ENCODE results near the gene FARSA.

FARSA gene

DNA sequence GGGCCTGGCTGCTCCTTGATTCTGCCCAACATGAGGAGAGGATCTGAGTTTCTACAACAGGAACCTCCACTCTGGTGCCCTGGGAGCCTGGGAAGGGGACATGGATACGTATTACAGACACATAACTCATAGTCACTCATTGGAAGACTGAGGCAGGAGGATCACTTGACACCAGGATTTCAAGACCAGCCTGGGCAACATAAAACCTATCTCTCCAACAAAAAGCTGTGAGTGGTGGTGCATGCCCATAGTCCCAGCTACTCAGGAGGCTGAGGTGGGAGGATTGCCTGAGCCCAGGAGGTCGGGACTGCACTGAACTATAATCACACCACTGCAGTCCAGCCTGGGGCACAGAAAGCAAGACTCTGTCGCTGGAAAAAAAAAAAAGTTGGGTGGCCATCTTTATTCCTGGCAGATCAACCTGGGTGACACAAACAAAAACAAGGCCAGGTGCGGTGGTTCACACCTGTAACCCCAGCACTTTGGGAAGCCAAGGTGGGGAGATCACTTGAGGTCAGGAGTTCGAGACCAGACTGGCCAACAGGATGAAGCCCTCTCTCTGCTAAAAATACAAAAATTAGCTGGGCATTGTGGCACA is 45.4 kb downstream of the FARSA start:
- DNase-seq: no peak

DNA sequence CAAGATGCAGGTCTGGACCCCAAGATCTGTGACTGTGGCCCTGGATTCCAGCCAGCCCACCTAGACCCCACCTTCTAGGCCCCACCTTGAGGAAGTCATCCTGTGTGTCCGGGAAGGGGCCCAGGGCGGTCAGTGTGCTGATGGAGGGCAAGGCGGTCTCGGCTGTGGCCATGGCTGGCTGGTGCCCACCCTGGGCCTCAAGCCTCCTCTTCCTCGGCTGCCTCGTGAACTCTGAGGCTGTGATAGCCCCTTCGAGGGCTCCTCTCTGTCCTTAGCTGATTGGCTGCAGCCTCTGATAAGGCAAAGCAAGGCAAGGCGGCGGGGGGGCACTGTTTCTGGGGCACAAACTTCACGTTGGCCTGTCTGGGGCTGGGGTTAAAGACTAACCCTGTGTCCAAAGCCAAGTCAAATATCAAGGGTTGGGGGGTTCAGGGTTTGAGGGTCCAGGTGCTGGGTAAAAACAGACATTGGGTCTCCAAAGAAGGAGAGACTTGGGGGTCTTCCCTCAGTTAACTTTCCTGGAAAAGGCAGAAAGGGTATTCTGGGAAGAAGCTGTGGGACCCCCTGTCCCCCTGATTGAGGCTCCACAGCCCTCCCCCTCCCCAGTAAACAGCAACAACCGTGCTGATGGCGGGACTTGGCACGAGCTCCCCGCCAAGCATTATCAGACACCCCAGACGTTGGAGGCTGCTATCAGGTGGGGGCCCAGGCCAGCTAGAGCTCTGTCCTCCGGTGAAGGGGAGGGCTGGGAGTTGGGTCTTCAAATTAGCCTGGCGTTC is 46.4 kb downstream of the FARSA start, which contains the start of gene KLF1:
KLF1 (minus strand) TSS at position 233 of the 779 bp plus-strand sequence; CDS start at position 172, 61 bp downstream.
- no peak for DNase-seq

DNA sequence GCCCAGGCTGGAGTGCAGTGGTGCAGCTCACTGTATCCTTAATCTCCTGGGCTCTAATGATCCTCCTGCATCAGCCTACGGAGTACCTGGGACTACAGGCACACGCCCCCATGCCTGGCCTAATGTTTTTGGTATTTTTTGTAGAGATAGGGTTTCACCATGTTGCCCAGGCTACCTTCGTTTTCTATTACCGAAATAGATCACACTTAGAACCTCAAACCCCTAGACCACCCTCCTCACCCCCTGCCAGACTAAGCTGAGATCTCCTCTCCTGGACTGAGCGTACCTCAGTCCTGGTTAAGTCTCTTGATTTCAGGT is 46.9 kb downstream of the FARSA start:
- no peak for DNase-seq

DNA sequence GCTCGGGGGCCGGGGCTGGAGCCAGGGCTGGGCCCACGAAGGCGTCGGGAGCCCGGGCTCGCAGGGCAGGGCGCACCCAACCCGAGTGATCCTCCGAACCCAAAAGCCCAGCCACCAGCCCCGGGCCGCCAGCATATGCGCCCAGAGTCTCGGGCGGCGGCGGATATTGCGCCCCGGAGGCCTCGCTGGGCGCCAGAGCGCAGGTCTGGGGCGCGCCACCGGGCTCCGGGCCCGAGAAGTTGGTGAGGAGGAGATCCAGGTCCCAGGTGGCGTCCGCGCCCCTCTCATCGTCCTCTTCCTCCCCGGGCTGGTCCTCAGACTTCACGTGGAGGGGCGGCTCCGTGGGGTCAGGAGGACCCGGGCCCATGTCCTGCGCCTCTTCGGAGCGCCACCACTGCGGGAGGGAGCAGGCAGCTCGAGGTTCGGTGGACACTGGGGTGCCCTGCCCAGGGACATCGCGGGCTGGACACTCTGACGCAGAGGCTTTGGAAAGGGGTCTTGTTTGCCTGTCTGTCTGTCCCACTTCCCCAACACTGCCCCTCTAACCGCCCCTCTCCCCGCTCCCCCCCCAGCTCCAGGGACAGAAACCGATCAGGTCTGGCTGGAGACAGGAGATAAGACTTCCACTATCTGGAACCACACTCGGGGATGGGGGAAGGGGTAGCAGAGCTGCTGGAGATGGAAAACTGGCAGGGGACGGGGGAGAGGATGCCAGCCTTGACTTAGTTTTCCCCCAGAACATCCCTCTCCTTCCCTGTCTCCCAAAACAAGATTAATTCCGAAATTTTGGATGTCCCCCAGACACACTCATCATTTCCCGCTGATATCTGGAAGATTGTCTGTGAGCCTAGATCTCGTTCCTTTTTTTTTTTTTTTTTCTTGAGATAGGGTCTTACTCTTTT is 47.5 kb downstream of the FARSA start:
- DNase-seq: no peak

DNA sequence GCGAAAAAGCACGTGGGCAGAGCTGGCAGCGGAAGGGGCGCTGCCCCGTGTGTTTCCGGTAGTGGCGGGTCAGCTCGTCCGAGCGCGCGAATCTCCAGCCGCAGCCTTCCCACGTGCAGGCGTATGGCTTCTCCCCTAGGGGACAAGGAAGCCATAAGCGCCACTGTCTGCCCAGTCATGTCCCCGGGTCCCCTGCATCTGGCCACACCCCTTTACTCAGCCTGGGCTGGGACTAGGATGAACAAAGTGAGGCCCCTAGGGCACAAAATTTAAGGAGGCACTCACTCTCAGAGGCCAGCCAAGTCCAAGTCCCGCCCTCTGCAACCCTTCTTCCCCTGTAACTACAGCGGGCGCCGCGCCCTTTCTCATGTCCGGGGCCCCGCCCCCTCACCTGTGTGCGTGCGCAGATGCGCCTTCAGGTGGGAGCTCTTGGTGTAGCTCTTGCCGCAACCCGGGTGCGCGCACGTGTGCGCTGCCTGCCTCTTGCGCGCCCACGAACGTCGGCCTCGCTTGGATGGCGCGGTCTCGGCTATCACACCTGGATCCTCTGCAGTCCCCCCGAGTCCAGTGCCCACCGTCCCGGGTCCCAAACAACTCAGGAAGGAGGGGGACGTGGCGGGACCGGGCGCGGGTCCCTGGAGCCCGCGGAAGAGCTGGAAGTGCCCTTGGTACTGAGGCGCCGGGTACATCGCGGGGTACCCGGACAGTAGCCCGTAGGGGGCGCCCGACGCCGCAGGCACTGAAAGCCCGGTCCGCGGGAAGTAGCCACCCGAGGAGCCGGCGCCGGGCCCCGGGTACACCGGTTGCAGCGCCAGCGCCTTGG is 48.4 kb downstream of the FARSA start:
- DNase-seq: peak; percentile 86

DNA sequence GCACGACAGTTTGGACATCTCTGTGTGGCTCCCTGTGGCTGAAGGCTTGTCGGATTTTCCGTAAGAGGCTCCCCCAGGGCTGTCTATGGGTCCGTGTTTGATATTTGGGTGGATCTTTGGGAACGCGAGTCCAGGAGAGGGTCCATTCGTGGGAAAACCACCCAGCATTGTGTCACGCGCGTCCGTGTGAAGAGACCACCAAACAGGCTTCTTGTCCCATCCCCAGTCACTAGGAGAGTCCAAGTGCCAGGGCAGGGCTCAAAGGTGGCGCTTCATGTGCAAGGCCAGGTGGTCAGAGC is 48.9 kb downstream of the FARSA start:
- no peak for DNase-seq

DNA sequence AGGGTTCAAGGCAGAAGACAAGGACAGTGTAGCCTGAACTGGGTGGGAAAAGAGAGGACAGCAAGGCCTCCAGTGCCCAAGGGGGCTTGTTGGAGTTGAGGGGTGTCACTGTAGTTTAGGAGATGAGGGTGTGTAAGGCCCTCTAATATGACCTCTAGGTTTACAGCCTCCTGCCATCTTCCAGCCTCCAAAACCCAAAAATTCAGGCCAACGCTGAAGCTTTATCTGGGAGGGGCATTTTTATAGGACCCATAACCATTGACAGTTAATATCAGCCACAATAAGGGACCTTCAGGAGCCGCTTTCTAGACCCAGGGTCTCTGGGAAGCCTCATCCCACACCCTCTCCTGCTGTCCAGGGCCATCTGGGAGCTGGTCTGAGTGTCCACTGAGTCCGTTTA is 49.3 kb downstream of the FARSA start:
- DNase-seq: no peak

DNA sequence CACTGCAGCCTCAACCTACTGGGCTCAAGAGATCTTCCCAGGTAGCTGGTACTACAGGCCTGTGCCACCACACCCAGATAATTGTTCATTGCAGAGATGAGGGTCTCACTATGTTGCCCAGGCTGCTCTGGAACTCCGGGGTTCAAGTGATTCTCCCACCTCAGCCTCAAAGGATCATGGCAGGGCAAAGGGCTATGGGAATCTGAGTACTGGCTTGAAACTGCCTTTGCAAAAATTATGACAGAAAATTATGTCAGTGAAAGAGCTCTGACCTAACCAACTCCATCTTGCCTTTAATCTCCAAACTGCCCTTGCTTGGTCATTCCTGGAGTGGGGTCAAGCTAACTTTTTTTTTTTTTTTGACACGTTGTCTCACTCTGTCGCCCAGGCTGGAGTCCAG is 50.9 kb downstream of the FARSA start:
- DNase-seq: no peak

DNA sequence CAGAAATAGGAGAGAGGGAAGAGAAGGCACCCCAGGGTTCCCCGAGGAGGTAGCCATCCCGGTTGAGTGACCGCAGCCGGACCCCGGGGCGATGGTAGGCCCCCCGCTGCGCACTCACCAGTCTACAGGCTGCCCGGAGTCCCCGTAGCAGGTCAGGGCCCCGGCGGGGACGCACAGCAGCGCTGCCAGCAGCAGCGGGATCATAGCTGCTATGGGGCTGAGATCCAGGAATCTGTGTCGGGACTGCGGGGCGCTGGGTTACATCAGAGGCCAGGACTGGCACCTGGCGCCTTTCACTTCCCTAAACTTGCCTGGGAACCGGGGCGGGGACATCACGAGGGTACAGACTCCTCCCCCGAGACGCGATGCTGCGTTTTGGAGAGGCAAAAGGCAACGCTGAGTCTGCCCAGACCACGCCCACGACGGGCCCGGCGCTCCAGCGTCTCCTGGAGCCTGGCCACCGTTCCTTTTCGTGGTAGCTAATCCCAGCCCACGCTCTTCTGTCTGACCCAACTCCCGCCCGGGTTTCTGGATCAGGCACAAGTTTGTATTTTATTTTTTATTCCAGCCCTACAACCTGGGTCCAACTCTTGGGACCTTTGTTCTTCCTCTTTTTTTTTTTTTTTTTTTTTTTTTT is 52.2 kb downstream of the FARSA start, which contains the start of gene DNASE2:
DNASE2 (minus strand) TSS at position 278 of the 637 bp plus-strand sequence; CDS start at position 204, 74 bp downstream.
- DNase-seq: peak; percentile 85

DNA sequence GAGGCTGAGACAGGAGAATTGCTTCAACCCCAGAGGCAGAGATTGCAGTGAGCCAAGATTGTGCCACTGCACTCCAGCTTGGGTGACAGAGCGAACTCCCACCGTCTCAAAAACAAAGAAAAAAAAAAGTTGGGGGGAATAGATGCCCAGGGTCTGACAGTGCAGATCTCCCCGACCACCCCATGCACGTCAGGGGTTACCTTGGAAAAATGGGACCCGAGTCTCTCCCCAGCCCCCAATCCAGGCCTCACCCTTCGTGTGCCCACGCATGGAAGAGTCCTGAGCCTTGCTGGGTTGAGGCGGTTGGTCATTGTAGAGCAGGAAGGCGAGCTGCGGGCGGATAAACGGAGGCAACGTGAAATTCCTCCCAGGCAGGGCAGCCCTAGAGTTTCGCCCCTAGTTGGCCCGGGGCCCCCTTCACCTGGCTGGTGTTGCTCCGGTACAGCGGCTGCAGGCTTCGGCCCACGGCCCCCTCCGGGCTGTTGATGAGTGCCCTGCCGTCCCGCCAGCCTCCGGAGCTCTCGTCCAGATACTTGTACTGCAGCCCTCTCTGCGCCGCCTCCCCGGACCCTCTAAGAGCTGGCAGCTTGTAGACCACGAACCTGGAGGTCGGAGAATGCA is 52.9 kb downstream of the FARSA start:
- peak; percentile 39 for DNase-seq

DNA sequence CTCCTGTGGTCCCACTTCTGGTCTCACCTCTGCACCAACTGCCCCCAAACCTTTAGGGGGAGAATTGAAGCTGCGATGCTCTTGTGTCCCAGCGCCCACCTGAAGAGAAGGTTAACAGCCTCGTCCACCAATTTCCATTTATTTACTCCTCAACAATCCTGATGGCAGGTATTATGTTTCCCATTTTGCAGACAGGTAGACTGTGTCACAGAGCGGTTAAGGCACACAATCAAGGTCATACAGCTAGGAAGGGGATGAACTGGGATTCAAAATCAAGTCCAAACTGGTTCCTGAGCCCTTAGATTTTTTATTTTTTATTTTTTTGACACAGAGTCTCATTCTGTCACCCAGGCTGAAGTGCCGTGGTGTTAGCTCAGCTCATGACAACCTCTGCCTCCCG is 58.4 kb downstream of the FARSA start:
- DNase-seq: no peak

DNA sequence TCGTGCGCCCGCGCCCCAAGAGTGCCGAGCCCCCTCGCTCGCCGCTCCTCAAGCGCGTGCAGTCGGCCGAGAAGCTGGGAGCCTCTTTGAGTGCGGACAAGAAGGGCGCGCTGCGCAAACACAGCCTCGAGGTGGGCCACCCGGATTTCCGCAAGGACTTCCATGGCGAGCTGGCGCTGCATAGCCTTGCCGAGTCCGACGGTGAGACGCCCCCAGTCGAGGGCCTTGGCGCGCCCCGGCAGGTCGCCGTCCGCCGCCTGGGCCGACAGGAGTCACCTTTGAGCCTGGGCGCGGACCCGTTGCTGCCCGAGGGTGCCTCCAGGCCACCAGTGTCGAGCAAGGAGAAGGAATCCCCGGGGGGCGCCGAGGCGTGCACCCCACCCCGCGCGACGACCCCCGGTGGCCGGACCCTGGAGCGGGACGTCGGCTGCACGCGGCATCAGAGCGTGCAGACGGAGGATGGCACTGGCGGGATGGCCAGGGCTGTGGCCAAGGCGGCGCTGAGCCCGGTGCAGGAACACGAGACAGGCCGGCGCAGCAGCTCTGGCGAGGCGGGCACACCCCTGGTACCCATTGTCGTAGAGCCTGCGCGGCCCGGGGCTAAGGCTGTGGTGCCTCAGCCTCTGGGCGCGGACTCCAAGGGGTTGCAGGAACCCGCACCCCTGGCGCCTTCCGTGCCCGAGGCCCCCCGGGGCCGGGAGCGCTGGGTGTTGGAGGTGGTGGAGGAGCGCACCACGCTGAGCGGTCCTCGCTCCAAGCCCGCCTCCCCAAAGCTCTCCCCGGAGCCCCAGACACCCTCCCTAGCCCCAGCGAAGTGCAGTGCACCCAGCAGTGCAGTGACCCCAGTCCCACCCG is 59.4 kb downstream of the FARSA start:
- no peak for DNase-seq

DNA sequence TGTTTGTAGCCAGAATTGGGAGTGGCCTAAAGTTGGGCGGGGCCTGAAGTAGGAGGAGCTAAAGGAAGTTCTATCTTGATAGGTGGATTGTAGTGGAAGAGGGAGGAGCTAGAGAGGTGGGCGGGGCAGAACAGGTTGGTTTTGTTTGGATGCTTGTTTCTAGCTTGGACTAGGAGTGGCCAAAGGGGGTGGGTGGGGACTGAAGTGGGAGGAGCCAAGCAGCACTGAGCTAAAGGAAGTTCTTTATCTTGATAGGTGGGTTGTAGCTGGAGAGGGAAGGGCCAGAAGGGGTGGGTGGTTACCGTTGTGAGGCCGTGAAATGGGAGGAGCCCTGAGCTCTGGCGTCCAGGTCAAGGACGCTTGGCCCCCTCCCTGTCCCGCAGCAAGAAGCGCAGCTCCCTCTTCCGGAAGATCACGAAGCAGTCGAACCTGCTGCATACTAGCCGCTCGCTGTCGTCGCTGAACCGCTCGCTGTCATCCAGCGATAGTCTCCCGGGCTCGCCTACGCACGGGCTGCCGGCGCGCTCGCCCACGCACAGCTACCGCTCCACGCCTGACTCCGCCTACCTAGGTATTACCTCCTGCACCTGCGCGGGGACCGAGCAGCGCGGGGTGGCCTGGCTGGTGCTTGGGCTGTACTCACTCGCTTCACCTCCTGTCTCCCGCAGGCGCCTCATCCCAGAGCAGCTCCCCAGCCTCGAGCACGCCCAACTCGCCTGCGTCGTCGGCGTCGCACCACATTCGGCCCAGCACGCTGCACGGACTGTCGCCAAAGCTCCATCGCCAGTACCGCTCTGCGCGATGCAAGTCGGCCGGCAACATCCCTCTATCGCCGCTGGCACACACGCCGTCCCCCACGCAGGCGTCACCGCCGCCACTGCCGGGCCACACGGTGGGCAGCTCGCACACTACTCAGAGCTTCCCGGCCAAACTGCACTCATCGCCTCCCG is 60.3 kb downstream of the FARSA start:
- DNase-seq: peak; percentile 68
